ENCODE data around the gene CDC45.

The CDC45 gene

DNA sequence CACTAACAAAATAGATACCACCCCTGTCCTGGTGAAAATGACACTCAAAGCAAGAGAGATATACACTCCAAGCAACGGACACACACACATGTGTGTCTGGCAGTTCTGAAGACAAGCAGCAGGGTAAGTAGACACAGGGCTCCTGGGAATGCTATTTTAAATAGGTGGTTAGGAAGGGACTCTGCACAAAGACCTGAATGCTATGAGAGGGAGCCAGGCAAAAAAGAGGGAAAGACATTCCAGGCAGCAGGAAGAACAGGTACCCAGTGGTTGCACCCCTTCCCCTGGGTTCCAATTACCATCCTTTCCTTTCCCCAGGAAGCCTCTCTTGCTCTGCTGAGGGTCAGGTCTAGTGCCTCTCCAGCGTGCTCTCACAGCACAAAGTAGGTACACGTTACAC, 3.7 kb upstream of the CDC45 start:
- Histone ChIP-seq H3K9ac (ENCODE audit: low read length) (peak overlapping the region; percentile 12), H3K36me3 (ENCODE audit: control insufficient read depth, insufficient read depth, low read length, severe bottlenecking) (peaks cover 42% of the 10 kb centered on the region), H3K4me3 (ENCODE audit: low read length) (no peak overlapping the region), H3K9me3 (ENCODE audit: control insufficient read depth, low read length) (no peaks in the 10 kb centered on the region), H3K27me3 (replicated peaks; ENCODE audit: control insufficient read depth, insufficient read depth, low read length) (no peaks in the 10 kb centered on the region), H3K4me1 (ENCODE audit: control insufficient read depth, insufficient read depth, low read length) (peaks cover 33% of the 10 kb centered on the region)
- DNase-seq (ENCODE audit: low read depth) = no peak

DNA sequence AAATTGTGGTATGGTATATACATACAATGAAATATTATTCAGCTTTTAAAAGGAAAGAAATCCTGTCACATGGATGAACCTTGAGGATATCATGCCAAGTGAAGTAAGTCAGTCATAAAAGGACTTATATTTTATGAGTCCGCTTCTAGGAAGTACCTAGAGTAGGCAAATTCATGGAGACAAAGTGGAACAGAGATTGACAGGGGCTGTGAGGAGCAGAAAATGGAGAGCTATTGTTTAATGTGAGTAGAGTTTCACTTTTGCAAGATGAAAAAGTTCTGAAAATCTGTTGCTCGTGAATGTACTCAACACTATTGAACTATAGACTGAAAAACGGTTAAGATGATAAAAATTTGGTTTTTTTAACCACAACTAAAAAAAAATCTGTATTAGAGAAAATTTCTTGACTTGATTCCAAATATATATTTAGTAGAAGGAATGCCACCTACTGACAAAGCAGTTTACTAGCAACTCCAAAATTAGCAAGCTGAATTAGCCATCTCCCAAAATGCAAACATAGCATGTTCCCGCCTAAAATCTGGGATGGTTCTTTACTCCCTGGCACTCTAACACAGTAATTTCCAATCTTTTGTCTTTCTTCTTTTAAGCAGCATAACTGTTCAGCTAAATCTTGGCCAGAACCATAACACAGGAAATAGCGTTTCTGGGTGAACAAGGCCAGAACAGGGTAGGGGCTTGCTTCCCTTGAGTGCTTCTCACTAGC, 2.2 kb upstream of the CDC45 start:
- peak overlapping the region; percentile 96 for H3K9ac ChIP-seq (ENCODE audit: low read length)
- H3K36me3 ChIP-seq (ENCODE audit: control insufficient read depth, insufficient read depth, low read length, severe bottlenecking) = peaks cover 27% of the 10 kb centered on the region
- H3K27me3 ChIP-seq (replicated peaks; ENCODE audit: control insufficient read depth, insufficient read depth, low read length) = no peaks in the 10 kb centered on the region
- peak; percentile 54 for DNase-seq (ENCODE audit: low read depth)
- H3K4me3 ChIP-seq (ENCODE audit: low read length) = peak overlapping the region; percentile 99
- peaks cover 33% of the 10 kb centered on the region for H3K4me1 ChIP-seq (ENCODE audit: control insufficient read depth, insufficient read depth, low read length)
- no peaks in the 10 kb centered on the region for H3K9me3 ChIP-seq (ENCODE audit: control insufficient read depth, low read length)

- peak overlapping the region; percentile 99 for H3K4me3 ChIP-seq (ENCODE audit: low read length)
- H3K36me3 ChIP-seq (ENCODE audit: control insufficient read depth, insufficient read depth, low read length, severe bottlenecking) = peaks cover 20% of the 10 kb centered on the region
- H3K9ac ChIP-seq (ENCODE audit: low read length) = peak overlapping the region; percentile 96
- no peaks in the 10 kb centered on the region for H3K9me3 ChIP-seq (ENCODE audit: control insufficient read depth, low read length)
- no peaks in the 10 kb centered on the region for H3K27me3 ChIP-seq (replicated peaks; ENCODE audit: control insufficient read depth, insufficient read depth, low read length)
- H3K4me1 ChIP-seq (ENCODE audit: control insufficient read depth, insufficient read depth, low read length) = peaks cover 33% of the 10 kb centered on the region
- DNase-seq (ENCODE audit: low read depth) = peak; percentile 54
These were observed 1.4 kb upstream of the CDC45 start for GRCh38 chr22:19478045-19478900.

DNA sequence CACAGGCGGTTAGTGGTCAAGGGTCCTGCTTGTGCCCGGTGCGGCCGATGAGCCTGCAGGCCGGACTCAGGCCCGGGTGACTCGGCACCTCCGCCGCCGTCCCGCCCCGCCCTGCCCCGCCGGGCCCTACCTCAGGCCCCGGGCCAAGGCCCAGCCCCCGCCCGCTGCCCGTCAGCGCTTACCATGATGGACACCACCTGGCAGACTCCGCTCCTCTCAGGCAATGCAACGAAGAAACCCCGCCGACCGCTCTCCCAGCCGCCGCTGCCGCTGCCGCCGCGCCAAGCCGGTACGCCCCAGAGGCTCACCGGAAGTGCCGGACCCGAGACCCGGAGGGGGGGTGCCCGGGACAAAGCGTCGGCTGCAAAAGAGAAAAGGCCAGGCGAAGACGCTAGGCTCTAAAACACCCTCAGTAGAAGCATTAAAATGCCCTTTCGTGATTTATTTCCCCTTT, 792 bp upstream of the CDC45 start, which contains the start of gene UFD1:
TSS of gene UFD1 (minus strand) at position 293 of the 454 bp plus-strand sequence. CDS start at position 185, 108 bp downstream.
- H3K9me3 ChIP-seq (ENCODE audit: control insufficient read depth, low read length) = no peaks in the 10 kb centered on the region
- peaks cover 13% of the 10 kb centered on the region for H3K36me3 ChIP-seq (ENCODE audit: control insufficient read depth, insufficient read depth, low read length, severe bottlenecking)
- DNase-seq (ENCODE audit: low read depth) = peak; percentile 93
- no peaks in the 10 kb centered on the region for H3K27me3 ChIP-seq (replicated peaks; ENCODE audit: control insufficient read depth, insufficient read depth, low read length)
- peak within 1 kb of the TSS; percentile 99 for H3K4me3 ChIP-seq (ENCODE audit: low read length)
- H3K9ac ChIP-seq (ENCODE audit: low read length) = peak within 1 kb of the TSS; percentile 96
- peaks cover 37% of the 10 kb centered on the region for H3K4me1 ChIP-seq (ENCODE audit: control insufficient read depth, insufficient read depth, low read length)

DNA sequence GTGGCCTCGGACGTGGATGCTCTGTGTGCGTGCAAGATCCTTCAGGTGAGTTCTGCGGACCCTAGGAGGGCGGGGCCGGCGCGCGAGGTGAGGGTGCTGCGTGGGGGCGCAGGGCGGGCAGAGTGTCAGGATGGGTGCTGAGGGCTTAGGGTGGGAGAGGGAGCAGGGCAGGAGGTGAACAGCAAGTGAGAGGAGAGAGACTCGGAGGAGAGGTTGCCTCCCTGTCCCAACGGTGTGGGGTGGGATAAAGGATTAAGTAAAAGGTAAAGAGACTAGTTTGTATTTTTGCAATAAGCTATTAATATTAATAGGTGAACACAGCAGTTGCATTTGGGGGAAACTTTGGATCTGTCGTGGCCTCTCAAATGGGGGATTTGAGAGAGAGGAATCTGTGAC, 451 bp downstream of the CDC45 start:
- Histone ChIP-seq H3K4me3 (ENCODE audit: low read length) (peak overlapping the region; percentile 99), H3K27me3 (replicated peaks; ENCODE audit: control insufficient read depth, insufficient read depth, low read length) (no peaks in the 10 kb centered on the region), H3K36me3 (ENCODE audit: control insufficient read depth, insufficient read depth, low read length, severe bottlenecking) (peaks cover 3% of the 10 kb centered on the region), H3K9me3 (ENCODE audit: control insufficient read depth, low read length) (no peaks in the 10 kb centered on the region), H3K4me1 (ENCODE audit: control insufficient read depth, insufficient read depth, low read length) (peaks cover 36% of the 10 kb centered on the region), H3K9ac (ENCODE audit: low read length) (peak overlapping the region; percentile 96)
- no peak for DNase-seq (ENCODE audit: low read depth)

GRCh38 chr22:19480789-19481188, 1.1 kb downstream of the CDC45 start:
- DNase-seq (ENCODE audit: low read depth) = no peak
- Histone ChIP-seq H3K4me3 (ENCODE audit: low read length) (no peak overlapping the region), H3K27me3 (replicated peaks; ENCODE audit: control insufficient read depth, insufficient read depth, low read length) (no peaks in the 10 kb centered on the region), H3K36me3 (ENCODE audit: control insufficient read depth, insufficient read depth, low read length, severe bottlenecking) (peaks cover 3% of the 10 kb centered on the region), H3K9ac (ENCODE audit: low read length) (no peak overlapping the region), H3K4me1 (ENCODE audit: control insufficient read depth, insufficient read depth, low read length) (peaks cover 29% of the 10 kb centered on the region), H3K9me3 (ENCODE audit: control insufficient read depth, low read length) (no peaks in the 10 kb centered on the region)

- Histone ChIP-seq H3K4me3 (ENCODE audit: low read length) (no peak overlapping the region), H3K27me3 (replicated peaks; ENCODE audit: control insufficient read depth, insufficient read depth, low read length) (no peaks in the 10 kb centered on the region), H3K36me3 (ENCODE audit: control insufficient read depth, insufficient read depth, low read length, severe bottlenecking) (no peaks in the 10 kb centered on the region), H3K9ac (ENCODE audit: low read length) (no peak overlapping the region), H3K4me1 (ENCODE audit: control insufficient read depth, insufficient read depth, low read length) (peaks cover 20% of the 10 kb centered on the region), H3K9me3 (ENCODE audit: control insufficient read depth, low read length) (no peaks in the 10 kb centered on the region)
- no peak for DNase-seq (ENCODE audit: low read depth)
These were observed 2.6 kb downstream of the CDC45 start for GRCh38 chr22:19482297-19482696.

DNA sequence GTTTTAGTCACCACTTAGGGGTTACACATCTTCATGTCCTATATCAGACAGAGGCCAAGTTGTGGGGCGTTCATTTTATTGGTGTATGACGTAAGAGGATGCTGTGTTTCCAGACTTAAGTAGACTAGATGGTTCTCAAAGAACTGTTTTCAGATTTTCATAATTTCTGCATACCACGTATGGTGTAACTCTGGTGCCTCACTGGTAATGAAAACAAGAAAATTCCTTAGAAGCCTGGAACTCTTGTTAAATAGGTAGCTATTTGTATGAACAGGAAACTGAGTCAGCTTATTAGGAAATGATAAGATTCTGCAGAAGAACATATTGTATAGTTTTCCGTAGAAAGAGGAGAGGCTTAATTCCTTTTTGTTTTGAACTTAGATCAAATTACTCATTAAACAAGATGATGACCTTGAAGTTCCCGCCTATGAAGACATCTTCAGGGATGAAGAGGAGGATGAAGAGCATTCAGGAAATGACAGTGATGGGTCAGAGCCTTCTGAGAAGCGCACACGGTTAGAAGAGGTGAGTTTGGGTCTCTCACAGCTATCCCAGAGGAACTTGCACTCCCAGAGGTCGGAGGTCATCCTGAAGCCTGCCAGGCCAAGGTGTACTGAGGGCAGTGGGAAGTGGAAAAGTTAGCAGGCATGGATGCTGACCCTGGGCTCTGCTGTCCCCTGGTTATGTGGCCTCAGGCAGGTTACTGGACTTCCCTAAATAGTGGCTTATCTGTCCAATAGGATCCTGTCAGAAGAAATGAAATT, 3.9 kb downstream of the CDC45 start:
- no peak for DNase-seq (ENCODE audit: low read depth)
- H3K9me3 ChIP-seq (ENCODE audit: control insufficient read depth, low read length) = no peaks in the 10 kb centered on the region
- H3K9ac ChIP-seq (ENCODE audit: low read length) = no peak overlapping the region
- H3K4me1 ChIP-seq (ENCODE audit: control insufficient read depth, insufficient read depth, low read length) = peaks cover 10% of the 10 kb centered on the region
- no peaks in the 10 kb centered on the region for H3K27me3 ChIP-seq (replicated peaks; ENCODE audit: control insufficient read depth, insufficient read depth, low read length)
- no peak overlapping the region for H3K4me3 ChIP-seq (ENCODE audit: low read length)
- no peaks in the 10 kb centered on the region for H3K36me3 ChIP-seq (ENCODE audit: control insufficient read depth, insufficient read depth, low read length, severe bottlenecking)

- no peaks in the 10 kb centered on the region for H3K9me3 ChIP-seq (ENCODE audit: control insufficient read depth, low read length)
- H3K9ac ChIP-seq (ENCODE audit: low read length) = no peak overlapping the region
- no peak for DNase-seq (ENCODE audit: low read depth)
- H3K4me1 ChIP-seq (ENCODE audit: control insufficient read depth, insufficient read depth, low read length) = peaks cover 4% of the 10 kb centered on the region
- H3K27me3 ChIP-seq (replicated peaks; ENCODE audit: control insufficient read depth, insufficient read depth, low read length) = no peaks in the 10 kb centered on the region
- H3K36me3 ChIP-seq (ENCODE audit: control insufficient read depth, insufficient read depth, low read length, severe bottlenecking) = no peaks in the 10 kb centered on the region
- no peak overlapping the region for H3K4me3 ChIP-seq (ENCODE audit: low read length)
These were observed 8.6 kb downstream of the CDC45 start for GRCh38 chr22:19488285-19488684.

- peak; percentile 64 for DNase-seq (ENCODE audit: low read depth)
- no peak overlapping the region for H3K9ac ChIP-seq (ENCODE audit: low read length)
- no peaks in the 10 kb centered on the region for H3K9me3 ChIP-seq (ENCODE audit: control insufficient read depth, low read length)
- H3K36me3 ChIP-seq (ENCODE audit: control insufficient read depth, insufficient read depth, low read length, severe bottlenecking) = no peaks in the 10 kb centered on the region
- H3K4me1 ChIP-seq (ENCODE audit: control insufficient read depth, insufficient read depth, low read length) = no peaks in the 10 kb centered on the region
- H3K4me3 ChIP-seq (ENCODE audit: low read length) = no peak overlapping the region
- no peaks in the 10 kb centered on the region for H3K27me3 ChIP-seq (replicated peaks; ENCODE audit: control insufficient read depth, insufficient read depth, low read length)
These were observed 9.4 kb downstream of the CDC45 start for GRCh38 chr22:19488884-19489843.
